H1 (cell line): ENCODE data around the gene TNP1. TPM values are rescaled to one million over a fixed set of nuclear protein-coding genes. Genes with fewer than 3 reads are reported as not detected.

Experiments
- CTCF ChIA-PET: fragments of 300-600 bp; sonication (Branson Sonifier 250); formaldehyde crosslinking; loops from one replicate; lab custom pipeline; 2021; ENCODE audit not compliant: partially characterized antibody; lab: Charles Lee
- POLR2A ChIA-PET: fragments of 300-600 bp; sonication (Branson Sonifier 250); formaldehyde crosslinking; loops from one replicate; lab custom pipeline; 2021; ENCODE audit warnings: inconsistent platforms; ENCODE audit not compliant: partially characterized antibody; lab: Charles Lee
- DNase-seq, 2 experiments: peaks; one replicate each; pipeline versions ENCODE4 v3.0.0 to v3.0.0-alpha.2; 2010 to 2022; ENCODE audit warnings: low spot score in 2 of 2, low read depth in 1 of 2, mixed read lengths in 1 of 2
- FAIRE-seq: peaks from 2 replicates; lab custom pipeline; 2011; peaks lifted over from hg19 to GRCh38; lab: Jason Lieb, UNC
- H2AFZ ChIP-seq: 2 replicates; pipeline ENCODE4 v1.8.1; 2012; ENCODE audit warnings: low read length, inconsistent platforms
- H2AK5ac ChIP-seq: 2 replicates; pipeline ENCODE4 v1.6.1; 2013; ENCODE audit warnings: low read depth, low read length
- H2BK120ac ChIP-seq: replicated peaks from 2 replicates; pipeline ENCODE3; 2013; ENCODE audit warnings: low read depth, low read length, inconsistent platforms
- H2BK12ac ChIP-seq: 2 replicates; pipeline ENCODE4 v1.6.1; 2013; ENCODE audit warnings: low read depth, low read length
- H2BK15ac ChIP-seq: 2 replicates; pipeline ENCODE4 v1.6.1; 2013; ENCODE audit warnings: low read length
- H2BK20ac ChIP-seq: 2 replicates; pipeline ENCODE4 v1.6.1; 2013; ENCODE audit warnings: low read length
- H2BK5ac ChIP-seq: 2 replicates; pipeline ENCODE4 v1.6.1; 2013; ENCODE audit warnings: low read depth, low read length
- H3K14ac ChIP-seq: 2 replicates; pipeline ENCODE4 v1.6.1; 2013; ENCODE audit warnings: inconsistent platforms; ENCODE audit not compliant: insufficient read length
- H3K18ac ChIP-seq: 2 replicates; pipeline ENCODE4 v1.6.1; 2013; ENCODE audit warnings: low read length; ENCODE audit errors: extremely low read depth
- H3K23ac ChIP-seq: 2 replicates; pipeline ENCODE4 v1.6.1; 2013; ENCODE audit warnings: inconsistent platforms; ENCODE audit not compliant: insufficient read length
- H3K23me2 ChIP-seq: 2 replicates; pipeline ENCODE4 v1.6.1; 2013; ENCODE audit warnings: low read depth, low read length
- H3K27ac ChIP-seq: 2 replicates; pipeline ENCODE4 v1.6.1; 2011; ENCODE audit warnings: low read depth, low read length, inconsistent platforms
- H3K27me3 ChIP-seq, 4 experiments: replicated peaks in 1 of 4; 1 replicate in 1 of 4; 2 replicates in 3 of 4; pipeline versions ENCODE4 v1.6.1 to v1.8.1; 2011 to 2013; ENCODE audit warnings: low read length in 3 of 4, mild to moderate bottlenecking in 3 of 4, inconsistent platforms in 2 of 4, mixed read lengths in 2 of 4, moderate library complexity in 1 of 4; ENCODE audit not compliant: control insufficient read depth in 3 of 4, insufficient read depth in 3 of 4; ENCODE audit errors: extremely low read depth in 1 of 4
- H3K36me3 ChIP-seq, 4 experiments: 2 replicates each; pipeline versions ENCODE4 v1.6.1 to v1.8.1; 2011 to 2013; ENCODE audit warnings: mild to moderate bottlenecking in 4 of 4, low read length in 3 of 4, moderate library complexity in 2 of 4, control low read depth in 1 of 4, inconsistent platforms in 1 of 4; ENCODE audit not compliant: insufficient read depth in 4 of 4, control insufficient read depth in 2 of 4
- H3K4ac ChIP-seq: replicated peaks from 2 replicates; pipeline ENCODE3; 2013; ENCODE audit warnings: low read length, low read depth, mixed read lengths, inconsistent platforms; ENCODE audit not compliant: insufficient read length
- H3K4me1 ChIP-seq, 4 experiments: replicated peaks in 1 of 4; 1 replicate in 1 of 4; 2 replicates in 3 of 4; pipeline versions ENCODE4 v1.6.1 to v1.8.1; 2011 to 2013; ENCODE audit warnings: low read length in 3 of 4, inconsistent platforms in 2 of 4, mixed read lengths in 1 of 4; ENCODE audit not compliant: insufficient read depth in 4 of 4, control insufficient read depth in 3 of 4
- H3K4me2 ChIP-seq, 2 experiments: 2 replicates each; pipeline versions ENCODE4 v1.6.1 to v1.8.1; 2011 to 2013; ENCODE audit warnings: low read depth in 2 of 2, low read length in 2 of 2, control low read depth in 1 of 2, inconsistent platforms in 1 of 2, mild to moderate bottlenecking in 1 of 2; ENCODE audit not compliant: insufficient read depth in 1 of 2
- H3K4me3 ChIP-seq, 4 experiments: fragments of 200-600, 300-600 bp in 1 of 4; sonication (generic), shearing (Covaris generic), sonication (Bioruptor Twin) in 1 of 4; 2 replicates each; pipeline versions ENCODE4 v1.5.1 to v1.8.1; 2011 to 2016; ENCODE audit warnings: low read length in 4 of 4, low read depth in 3 of 4, control low read depth in 2 of 4, inconsistent platforms in 2 of 4, mild to moderate bottlenecking in 2 of 4, mixed read lengths in 1 of 4, moderate library complexity in 1 of 4; ENCODE audit not compliant: insufficient read depth in 2 of 4; ENCODE audit errors: extremely low read depth in 1 of 4
- H3K56ac ChIP-seq: replicated peaks from 2 replicates; pipeline ENCODE3; 2013; ENCODE audit warnings: low read depth, mild to moderate bottlenecking, mixed read lengths, low read length, inconsistent platforms; ENCODE audit not compliant: insufficient read length
- H3K79me1 ChIP-seq: 2 replicates; pipeline ENCODE4 v1.6.1; 2013; ENCODE audit warnings: low read depth, low read length, control low read depth
- H3K79me2 ChIP-seq, 2 experiments: 2 replicates each; pipeline versions ENCODE4 v1.6.1 to v1.8.1; 2012 to 2013; ENCODE audit warnings: low read length in 2 of 2, mild to moderate bottlenecking in 2 of 2, inconsistent platforms in 1 of 2; ENCODE audit not compliant: insufficient read depth in 2 of 2, control insufficient read depth in 1 of 2
- H3K9ac ChIP-seq, 4 experiments: replicated peaks in 1 of 4; 1 replicate in 1 of 4; 2 replicates in 3 of 4; pipeline versions ENCODE4 v1.6.1 to v1.8.1; 2011 to 2013; ENCODE audit warnings: low read depth in 3 of 4, low read length in 3 of 4, control low read depth in 2 of 4, mild to moderate bottlenecking in 2 of 4, moderate library complexity in 2 of 4, inconsistent platforms in 1 of 4; ENCODE audit errors: extremely low read depth in 1 of 4
- H3K9me3 ChIP-seq, 2 experiments: 2 replicates each; pipeline versions ENCODE4 v1.6.1 to v1.8.1; 2012 to 2013; ENCODE audit warnings: mild to moderate bottlenecking in 2 of 2, moderate library complexity in 2 of 2, control low read depth in 1 of 2, inconsistent platforms in 1 of 2, low read depth in 1 of 2, low read length in 1 of 2, mixed read lengths in 1 of 2; ENCODE audit not compliant: insufficient read depth in 2 of 2
- H4K20me1 ChIP-seq, 2 experiments: replicated peaks in 1 of 2; 2 replicates each; pipeline versions ENCODE3 to v1.8.1; 2011 to 2013; ENCODE audit warnings: inconsistent platforms in 2 of 2, low read length in 2 of 2, mild to moderate bottlenecking in 1 of 2; ENCODE audit not compliant: insufficient read depth in 2 of 2, control insufficient read depth in 1 of 2
- H4K5ac ChIP-seq: 2 replicates; pipeline ENCODE4 v1.6.1; 2013; ENCODE audit warnings: low read length, low read depth, mixed read lengths, inconsistent platforms; ENCODE audit not compliant: insufficient read length
- H4K8ac ChIP-seq: 2 replicates; pipeline ENCODE4 v1.8.0; 2013; ENCODE audit warnings: mild to moderate bottlenecking, moderate library complexity, low read length, inconsistent platforms; ENCODE audit not compliant: insufficient read depth; ENCODE audit errors: extremely low read depth
- H4K91ac ChIP-seq: replicated peaks from 2 replicates; pipeline ENCODE3; 2013; ENCODE audit warnings: low read length, mixed read lengths, inconsistent platforms; ENCODE audit not compliant: insufficient read length
- CBX5 ChIP-seq: fragments of 300-800, 300-1000 bp; sonication (generic); IDR thresholded peaks from 2 replicates; pipeline ENCODE4 v1.7.1; 2016; ENCODE audit warnings: antibody characterized with exemption, low read length, low read depth
- CHD1 ChIP-seq: IDR thresholded peaks from 2 replicates; pipeline ENCODE4 v1.6.1; 2012; ENCODE audit warnings: low read depth, low read length, improper control_type of control experiment
- CREB1 ChIP-seq: IDR thresholded peaks from 2 replicates; pipeline ENCODE4 v1.6.1; 2012; ENCODE audit warnings: inconsistent platforms
- EZH2 ChIP-seq: fragments of 200-600 bp; sonication (generic); IDR thresholded peaks from 2 replicates; pipeline ENCODE4 v1.7.1; 2012; ENCODE audit warnings: low read depth, mild to moderate bottlenecking, moderate library complexity, low read length, inconsistent platforms; ENCODE audit not compliant: severe bottlenecking
- FOSL1 ChIP-seq: IDR thresholded peaks from 2 replicates; pipeline ENCODE4 v1.6.1; 2011; ENCODE audit warnings: mild to moderate bottlenecking, low read depth, low read length, moderate library complexity; ENCODE audit not compliant: insufficient read depth
- JUN ChIP-seq: IDR thresholded peaks from 2 replicates; pipeline ENCODE4 v1.6.1; 2011; ENCODE audit warnings: low read depth, mild to moderate bottlenecking, improper control_type of control experiment, low read length
- POLR2A ChIP-seq, 2 experiments: IDR thresholded peaks; 1 replicate in 1 of 2; 2 replicates in 1 of 2; pipeline ENCODE4 v1.6.1; 2011; ENCODE audit warnings: low read depth in 2 of 2, low read length in 2 of 2, mild to moderate bottlenecking in 2 of 2; ENCODE audit errors: control extremely low read depth in 1 of 2
- SIN3A ChIP-seq, 2 experiments: IDR thresholded peaks in 1 of 2; conservative IDR thresholded peaks in 1 of 2; 2 replicates each; pipeline ENCODE4 v1.6.1; 2011 to 2012; ENCODE audit warnings: low read length in 2 of 2, improper control_type of control experiment in 1 of 2, low read depth in 1 of 2, mild to moderate bottlenecking in 1 of 2
- SP2 ChIP-seq: IDR thresholded peaks from 2 replicates; pipeline ENCODE4 v1.6.1; 2012; ENCODE audit warnings: mild to moderate bottlenecking, low read length, inconsistent platforms
- SRF ChIP-seq: IDR thresholded peaks from 2 replicates; pipeline ENCODE4 v1.6.1; 2011; ENCODE audit warnings: mild to moderate bottlenecking, low read depth, low read length, moderate library complexity
- SUZ12 ChIP-seq: fragments of 200-600 bp; sonication (generic); IDR thresholded peaks from 2 replicates; pipeline ENCODE4 v1.6.1; 2012; ENCODE audit warnings: mild to moderate bottlenecking, inconsistent platforms, low read length, moderate library complexity, mixed read lengths
- TEAD4 ChIP-seq: IDR thresholded peaks from 2 replicates; pipeline ENCODE4 v1.6.1; 2012; ENCODE audit warnings: low read depth, low read length, inconsistent platforms, mixed read lengths
- WGBS, 2 experiments: shearing (Covaris generic) in 1 of 2; methylation state at CpG; one replicate each; pipeline versions ENCODE4 v1.1.6 to v1.1.7; 2013 to 2015; ENCODE audit warnings: low lambda C conversion rate in 2 of 2, mixed read lengths in 2 of 2, inconsistent platforms in 1 of 2, low coverage in 1 of 2, missing lambda C conversion rate in 1 of 2; ENCODE audit not compliant: insufficient replicate concordance in 2 of 2, insufficient coverage in 1 of 2, insufficient read length in 1 of 2; ENCODE audit errors: extremely low coverage in 1 of 2, missing lambda C conversion rate in 1 of 2; 5-methylcytosine and 5-hydroxymethylcytosine counted together
- polyA plus RNA-seq, 7 experiments: library from polyadenylated mRNA; depleted of rRNA in 3 of 7; stranded (reverse) in 5 of 7; unstranded in 2 of 7; fragments of >200 nt in 5 of 7; fragments of 200-250 nt in 2 of 7; gene quantifications; 1 replicate in 5 of 7; 2 replicates in 1 of 7; 4 replicates in 1 of 7; pipeline versions ENCODE4 v1.2.1 to v1.2.3, GENCODE V29; 2011 to 2013; ENCODE audit warnings: missing spikeins in 2 of 7, mixed read lengths in 2 of 7
- total RNA-seq: library from RNA; stranded (reverse); fragmentation: NEBNext Ultra II Directional; extraction: Animal tissue kit (Norgen Biotek cat#: 25700); gene quantifications from 2 replicates; pipeline ENCODE4 v1.2.1, GENCODE V29; 2021
- TF ChIP-seq, protein P1 (sequence below): IDR thresholded peaks from 2 replicates; pipeline ENCODE4 v1.6.1; 2012; ENCODE audit warnings: low read length, inconsistent platforms

TNP1 gene
- total and polyA plus RNA-seq, 2 of the 8 experiments (the other 6 are each of a cell fraction or from before 2014, with no cell fraction given) = not detected

DNA sequence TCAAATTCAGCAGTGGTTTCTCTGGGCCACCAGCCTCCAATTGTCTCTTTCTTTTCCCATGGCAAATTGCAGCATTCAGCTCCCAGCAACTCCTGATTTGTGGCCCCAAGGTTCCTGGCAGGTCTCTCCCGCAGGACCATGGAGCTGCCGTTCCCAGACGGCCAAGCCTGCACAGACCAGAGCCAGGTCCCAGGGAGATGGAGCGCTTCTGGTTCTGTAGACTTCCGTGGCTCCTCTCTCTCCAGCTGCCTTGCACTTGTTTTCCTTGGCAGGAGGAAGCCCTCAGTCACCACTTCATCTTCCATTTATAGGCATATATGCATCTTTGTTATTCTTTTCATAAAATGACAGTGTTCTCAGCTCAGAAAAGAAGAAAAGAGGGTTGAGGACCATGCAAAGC is 21.7 kb downstream of the TNP1 start:
- POLR2A ChIA-PET = interaction anchor here (0.6 kb wide), 1 partner anchor 32 kb away, joined by 3 read pairs; no protein-coding TSS in a partner anchor
- TF ChIP-seq, protein P1, sequence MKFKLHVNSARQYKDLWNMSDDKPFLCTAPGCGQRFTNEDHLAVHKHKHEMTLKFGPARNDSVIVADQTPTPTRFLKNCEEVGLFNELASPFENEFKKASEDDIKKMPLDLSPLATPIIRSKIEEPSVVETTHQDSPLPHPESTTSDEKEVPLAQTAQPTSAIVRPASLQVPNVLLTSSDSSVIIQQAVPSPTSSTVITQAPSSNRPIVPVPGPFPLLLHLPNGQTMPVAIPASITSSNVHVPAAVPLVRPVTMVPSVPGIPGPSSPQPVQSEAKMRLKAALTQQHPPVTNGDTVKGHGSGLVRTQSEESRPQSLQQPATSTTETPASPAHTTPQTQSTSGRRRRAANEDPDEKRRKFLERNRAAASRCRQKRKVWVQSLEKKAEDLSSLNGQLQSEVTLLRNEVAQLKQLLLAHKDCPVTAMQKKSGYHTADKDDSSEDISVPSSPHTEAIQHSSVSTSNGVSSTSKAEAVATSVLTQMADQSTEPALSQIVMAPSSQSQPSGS = no peak
- TF ChIP-seq CBX5 (no peak), SIN3A (conservative IDR thresholded peaks at IDR 0.05 in 1 of 2, IDR thresholded peaks at IDR 0.05 in 1 of 2; ENCODE audit: low read depth in 1 of 2, low read length in 2 of 2) (no peak), EZH2 (no peak), SP2 (no peak), POLR2A (IDR thresholded peaks at IDR 0.05; ENCODE audit: control extremely low read depth in 1 of 2, low read depth in 2 of 2, low read length in 2 of 2) (no peak), JUN (no peak), SUZ12 (no peak), SRF (no peak), CREB1 (no peak), TEAD4 (no peak), FOSL1 (no peak), CHD1 (no peak)

More for the DNA sequence above, 21.7 kb downstream of the TNP1 start:
- no peak overlapping the region for H2BK120ac ChIP-seq
- no peak overlapping the region for H2BK5ac ChIP-seq
- H3K27ac ChIP-seq = no peak overlapping the region
- 82% methylated on average over 5 of the region's 5 CpGs; no CpG with 5 or more reads in 1 of the 2 experiments for WGBS, 2 experiments
- H3K4me1 ChIP-seq = no peaks in the 10 kb centered on the region
- CTCF ChIA-PET = interaction anchor here (0.6 to 1.6 kb wide), 5 partner anchors 140 to 1544 kb away, joined by 3 to 5 read pairs (median 3); no protein-coding TSS in a partner anchor
- no peak overlapping the region for H2BK20ac ChIP-seq
- no peaks in the 10 kb centered on the region for H3K79me2 ChIP-seq
- H3K4me3 ChIP-seq = no peak overlapping the region
- no peaks in the 10 kb centered on the region for H4K20me1 ChIP-seq
- H3K36me3 ChIP-seq = no peaks in the 10 kb centered on the region
- H3K4me2 ChIP-seq = no peak overlapping the region
- H4K5ac ChIP-seq = no peak overlapping the region
- H3K27me3 ChIP-seq = no peaks in the 10 kb centered on the region
- no peak overlapping the region for H2AFZ ChIP-seq
- H3K9me3 ChIP-seq = no peaks in the 10 kb centered on the region
- no peak overlapping the region for H3K23ac ChIP-seq
- H2BK12ac ChIP-seq = no peak overlapping the region
- no peak overlapping the region for H3K4ac ChIP-seq
- FAIRE-seq (no peak), DNase-seq (no peak)
- H2BK15ac ChIP-seq = no peak overlapping the region
- H4K91ac ChIP-seq = no peak overlapping the region
- no peaks in the 10 kb centered on the region for H3K79me1 ChIP-seq
- H3K14ac ChIP-seq = no peak overlapping the region
- H3K23me2 ChIP-seq = no peaks in the 10 kb centered on the region
- no peak overlapping the region for H3K18ac ChIP-seq
- no peak overlapping the region for H3K9ac ChIP-seq
- no peak overlapping the region for H3K56ac ChIP-seq
- no peak overlapping the region for H4K8ac ChIP-seq
- no peak overlapping the region for H2AK5ac ChIP-seq
